ENCODE measurements around the gene ZNF79. TPM values are rescaled to one million over a fixed set of nuclear protein-coding genes. Genes with fewer than 3 reads are reported as not detected.

Gene ZNF79
- total and polyA plus RNA-seq, 9 of the 15 experiments (the other 6 are each of a cell fraction or from before 2014, with no cell fraction given), result 0.62 to 7.0 (median 4.1) TPM

DNA sequence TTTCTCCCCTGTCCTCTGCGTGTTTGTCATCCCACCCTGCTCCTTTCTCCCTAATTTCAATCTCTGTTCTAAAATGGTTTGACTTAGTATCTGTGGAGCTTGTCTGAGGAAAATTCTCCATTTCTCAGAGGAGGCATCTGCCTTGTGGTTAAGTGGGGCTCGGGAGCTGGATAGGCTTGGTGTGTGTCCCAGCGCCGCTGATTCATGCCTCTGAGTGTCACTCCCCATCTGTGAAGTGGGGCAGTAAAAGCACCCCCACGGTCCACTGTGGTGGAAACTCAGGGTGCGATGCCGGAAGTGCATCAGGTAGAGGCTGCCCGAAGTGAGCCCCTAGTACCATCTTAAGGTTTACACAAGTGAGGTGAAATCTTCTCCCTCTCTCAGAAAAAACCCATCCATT, 64.8 kb downstream of the ZNF79 start:
- Histone ChIP-seq H3K4me3 (no peak overlapping the region), H3K36me3 (ENCODE audit: control insufficient read depth, insufficient read depth, low read length) (peaks cover 17% of the 10 kb centered on the region; the same call in 1 of the 3 replicates), H3K79me2 (ENCODE audit: control insufficient read depth, insufficient read depth, low read length) (no peaks in the 10 kb centered on the region), H3K4me1 (replicated peaks in 1 of 2; ENCODE audit: control insufficient read depth in 2 of 2, insufficient read depth in 2 of 2, low read length in 2 of 2) (peaks cover 0 to 16% of the 10 kb centered on the region in 2 experiments; a peak in 2 of 5 replicates), H4K20me1 (replicated peaks; ENCODE audit: control insufficient read depth, insufficient read depth, low read length) (no peaks in the 10 kb centered on the region), H3K9me1 (ENCODE audit: control insufficient read depth, insufficient read depth, low read length) (no peaks in the 10 kb centered on the region), H3K27me3 (ENCODE audit: control insufficient read depth in 2 of 2, insufficient read depth in 2 of 2, low read length in 2 of 2) (no peaks in the 10 kb centered on the region), H3K27ac (ENCODE audit: extremely low read depth, low read depth, low read length) (no peak overlapping the region), H3K9ac (ENCODE audit: insufficient read depth in 1 of 2, low read depth in 2 of 2, low read length in 2 of 2) (no peak overlapping the region), H3K9me3 (replicated peaks; ENCODE audit: control insufficient read depth, insufficient read depth, low read depth, low read length) (no peaks in the 10 kb centered on the region), H3K4me2 (ENCODE audit: insufficient read depth, low read length) (no peak overlapping the region), H2AFZ (ENCODE audit: low read depth, low read length) (no peak overlapping the region)
- ChIA-PET CTCF (ENCODE audit: low intra/inter-chr PET ratio) (no interaction called here), POLR2A (interaction anchor here (0.5 to 1.2 kb wide), 4 partner anchors 10 to 276 kb away, joined by 3 to 4 read pairs (median 3); no protein-coding TSS in a partner anchor)
- intact Hi-C loops (cut with micrococcal nuclease) (no loop called here), in situ Hi-C loops (cut with MboI) (no loop called here)
- TF ChIP-seq, protein P1, sequence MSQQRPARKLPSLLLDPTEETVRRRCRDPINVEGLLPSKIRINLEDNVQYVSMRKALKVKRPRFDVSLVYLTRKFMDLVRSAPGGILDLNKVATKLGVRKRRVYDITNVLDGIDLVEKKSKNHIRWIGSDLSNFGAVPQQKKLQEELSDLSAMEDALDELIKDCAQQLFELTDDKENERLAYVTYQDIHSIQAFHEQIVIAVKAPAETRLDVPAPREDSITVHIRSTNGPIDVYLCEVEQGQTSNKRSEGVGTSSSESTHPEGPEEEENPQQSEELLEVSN (IDR thresholded peaks at IDR 0.05; ENCODE audit: borderline replicate concordance in 1 of 2, extremely low read depth in 1 of 2, insufficient read depth in 1 of 2, insufficient read length in 1 of 2, low read depth in 1 of 2, low read length in 1 of 2, poor library complexity in 1 of 2, severe bottlenecking in 1 of 2), result no peak
- TF ChIP-seq GATA2 (CRISPR knock-in tag; IDR thresholded peaks at IDR 0.05) (no peak), HNRNPL (IDR thresholded peaks at IDR 0.05; ENCODE audit: low read depth, low read length) (no peak), NR4A1 (CRISPR knock-in tag; IDR thresholded peaks at IDR 0.05) (no peak), NR4A1 (tag; IDR thresholded peaks at IDR 0.05) (no peak), ARHGAP35 (IDR thresholded peaks at IDR 0.05; ENCODE audit: partially characterized antibody) (no peak), ZFPM2 (CRISPR knock-in tag; IDR thresholded peaks at IDR 0.05) (no peak), SMARCC2 (IDR thresholded peaks at IDR 0.05; ENCODE audit: low read depth) (no peak), PTBP1 (IDR thresholded peaks at IDR 0.05; ENCODE audit: low read depth, low read length) (no peak), EWSR1 (IDR thresholded peaks at IDR 0.05; ENCODE audit: borderline replicate concordance, low read depth, partially characterized antibody) (no peak), HDAC3 (IDR thresholded peaks at IDR 0.05; ENCODE audit: borderline replicate concordance, partially characterized antibody) (no peak), U2AF1 (optimal IDR thresholded peaks at IDR 0.05; ENCODE audit: low read depth, low read length) (no peak), TCF7 (IDR thresholded peaks at IDR 0.05; ENCODE audit: borderline replicate concordance) (no peak), ZFP30 (CRISPR knock-in tag; IDR thresholded peaks at IDR 0.05; ENCODE audit: borderline replicate concordance) (no peak)
- TF ChIP-seq, protein P2, sequence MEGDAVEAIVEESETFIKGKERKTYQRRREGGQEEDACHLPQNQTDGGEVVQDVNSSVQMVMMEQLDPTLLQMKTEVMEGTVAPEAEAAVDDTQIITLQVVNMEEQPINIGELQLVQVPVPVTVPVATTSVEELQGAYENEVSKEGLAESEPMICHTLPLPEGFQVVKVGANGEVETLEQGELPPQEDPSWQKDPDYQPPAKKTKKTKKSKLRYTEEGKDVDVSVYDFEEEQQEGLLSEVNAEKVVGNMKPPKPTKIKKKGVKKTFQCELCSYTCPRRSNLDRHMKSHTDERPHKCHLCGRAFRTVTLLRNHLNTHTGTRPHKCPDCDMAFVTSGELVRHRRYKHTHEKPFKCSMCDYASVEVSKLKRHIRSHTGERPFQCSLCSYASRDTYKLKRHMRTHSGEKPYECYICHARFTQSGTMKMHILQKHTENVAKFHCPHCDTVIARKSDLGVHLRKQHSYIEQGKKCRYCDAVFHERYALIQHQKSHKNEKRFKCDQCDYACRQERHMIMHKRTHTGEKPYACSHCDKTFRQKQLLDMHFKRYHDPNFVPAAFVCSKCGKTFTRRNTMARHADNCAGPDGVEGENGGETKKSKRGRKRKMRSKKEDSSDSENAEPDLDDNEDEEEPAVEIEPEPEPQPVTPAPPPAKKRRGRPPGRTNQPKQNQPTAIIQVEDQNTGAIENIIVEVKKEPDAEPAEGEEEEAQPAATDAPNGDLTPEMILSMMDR (IDR thresholded peaks at IDR 0.05 in 2 of 3, conservative IDR thresholded peaks at IDR 0.05 in 1 of 3; ENCODE audit: insufficient read depth in 2 of 3, low read depth in 1 of 3, low read length in 3 of 3), result no peak
- no TSS peak for BruUV-seq (replicated peaks)
- ATAC-seq (no peak), FAIRE-seq (no peak), DNase-seq (ENCODE audit: extremely low read depth in 1 of 4, low spot score in 3 of 4) (no peak)
- 52% methylated on average over 8 of the region's 8 CpGs for WGBS (ENCODE audit: insufficient coverage, low coverage, missing lambda C conversion rate)
